H9 (cell line): ENCODE results near the gene CXorf66. TPM values are rescaled to one million over a fixed set of nuclear protein-coding genes. Genes with fewer than 3 reads are reported as not detected.

Experiments
- DNase-seq: peaks from one replicate; pipeline ENCODE4 v3.0.0-alpha.2; 2017
- H2AFZ ChIP-seq: one replicate; pipeline ENCODE4 v1.6.1; 2013; ENCODE audit warnings: mild to moderate bottlenecking, low read length, control low read depth, moderate library complexity
- H2AK5ac ChIP-seq: 2 replicates; pipeline ENCODE4 v1.6.1; 2013; ENCODE audit warnings: low read length, control low read depth, mixed read lengths; ENCODE audit not compliant: insufficient read length
- H2BK120ac ChIP-seq: one replicate; pipeline ENCODE4 v1.6.1; 2013; ENCODE audit warnings: low read depth, mild to moderate bottlenecking, low read length, control low read depth, inconsistent platforms; ENCODE audit not compliant: poor library complexity, severe bottlenecking
- H2BK12ac ChIP-seq: 2 replicates; pipeline ENCODE4 v1.6.1; 2013; ENCODE audit warnings: low read length, control low read depth, mixed read lengths, low read depth; ENCODE audit not compliant: insufficient read length
- H2BK15ac ChIP-seq: 2 replicates; pipeline ENCODE4 v1.6.1; 2013; ENCODE audit warnings: low read depth, low read length, control low read depth
- H2BK20ac ChIP-seq: one replicate; pipeline ENCODE4 v1.6.1; 2013; ENCODE audit warnings: low read depth, mild to moderate bottlenecking, low read length, control low read depth, inconsistent platforms; ENCODE audit not compliant: poor library complexity, severe bottlenecking
- H2BK5ac ChIP-seq: 2 replicates; pipeline ENCODE4 v1.6.1; 2013; ENCODE audit warnings: low read length, control low read depth, mixed read lengths; ENCODE audit not compliant: insufficient read length
- H3K14ac ChIP-seq: 2 replicates; pipeline ENCODE4 v1.6.1; 2013; ENCODE audit warnings: low read length, control low read depth; ENCODE audit not compliant: insufficient read depth
- H3K18ac ChIP-seq: 2 replicates; pipeline ENCODE4 v1.6.1; 2013; ENCODE audit warnings: low read depth, mild to moderate bottlenecking, mixed read lengths, low read length, control low read depth; ENCODE audit not compliant: insufficient read length
- H3K23ac ChIP-seq: 2 replicates; pipeline ENCODE4 v1.6.1; 2013; ENCODE audit warnings: low read length, control low read depth, mixed read lengths, low read depth; ENCODE audit not compliant: insufficient read length
- H3K23me2 ChIP-seq: 2 replicates; pipeline ENCODE4 v1.6.1; 2013; ENCODE audit warnings: low read depth, mild to moderate bottlenecking, mixed read lengths, low read length, control low read depth; ENCODE audit not compliant: insufficient read length, poor library complexity, severe bottlenecking
- H3K27ac ChIP-seq: 2 replicates; pipeline ENCODE4 v1.5.1; 2013; ENCODE audit warnings: low read length, control low read depth, mixed read lengths, low read depth; ENCODE audit not compliant: insufficient read length
- H3K27me3 ChIP-seq: 2 replicates; pipeline ENCODE4 v1.6.1; 2013; ENCODE audit warnings: low read length, control low read depth, inconsistent platforms; ENCODE audit not compliant: insufficient read depth
- H3K4ac ChIP-seq: 2 replicates; pipeline ENCODE4 v1.6.1; 2013; ENCODE audit warnings: low read depth, mild to moderate bottlenecking, control low read depth, inconsistent platforms, low read length, moderate library complexity
- H3K4me1 ChIP-seq: 2 replicates; pipeline ENCODE4 v1.6.1; 2013; ENCODE audit warnings: low read length, control low read depth, inconsistent platforms; ENCODE audit not compliant: insufficient read depth
- H3K4me2 ChIP-seq: 2 replicates; pipeline ENCODE4 v1.6.1; 2013; ENCODE audit warnings: low read length, control low read depth, mixed read lengths; ENCODE audit not compliant: insufficient read length, insufficient read depth
- H3K56ac ChIP-seq: 2 replicates; pipeline ENCODE4 v1.6.1; 2013; ENCODE audit warnings: low read depth, mild to moderate bottlenecking, mixed read lengths, low read length, control low read depth; ENCODE audit not compliant: insufficient read length
- H3K79me1 ChIP-seq: 2 replicates; pipeline ENCODE4 v1.6.1; 2013; ENCODE audit warnings: low read depth, mild to moderate bottlenecking, moderate library complexity, low read length, control low read depth, inconsistent platforms; ENCODE audit not compliant: insufficient read depth, poor library complexity, severe bottlenecking
- H3K79me2 ChIP-seq: 2 replicates; pipeline ENCODE4 v1.6.1; 2013; ENCODE audit warnings: low read length, control low read depth, inconsistent platforms; ENCODE audit not compliant: insufficient read depth
- H3K9ac ChIP-seq: 2 replicates; pipeline ENCODE4 v1.6.1; 2013; ENCODE audit warnings: low read length, control low read depth, mixed read lengths; ENCODE audit not compliant: insufficient read length; ENCODE audit errors: extremely low read depth
- H3K9me3 ChIP-seq: one replicate; pipeline ENCODE4 v1.6.1; 2013; ENCODE audit warnings: low read depth, low read length, inconsistent platforms; ENCODE audit not compliant: control insufficient read depth
- H3T11ph ChIP-seq: one replicate; pipeline ENCODE4 v1.6.1; 2013; ENCODE audit warnings: mild to moderate bottlenecking, low read length, control low read depth, inconsistent platforms
- H4K20me1 ChIP-seq: one replicate; pipeline ENCODE4 v1.6.1; 2013; ENCODE audit not compliant: control insufficient read depth, insufficient read length, insufficient read depth
- H4K5ac ChIP-seq: 2 replicates; pipeline ENCODE4 v1.6.1; 2013; ENCODE audit warnings: low read depth, mild to moderate bottlenecking, mixed read lengths, low read length, control low read depth; ENCODE audit not compliant: insufficient read length
- H4K8ac ChIP-seq: replicated peaks from 2 replicates; pipeline ENCODE4 v1.6.1; 2013; ENCODE audit warnings: low read length, control low read depth, mixed read lengths, low read depth; ENCODE audit not compliant: insufficient read length
- H4K91ac ChIP-seq: 2 replicates; pipeline ENCODE4 v1.6.1; 2013; ENCODE audit warnings: low read depth, mild to moderate bottlenecking, moderate library complexity, mixed read lengths, low read length, control low read depth; ENCODE audit not compliant: insufficient read length
- H3K27ac Mint-ChIP-seq, 3 experiments: 2 replicates in 2 of 3; 3 replicates in 1 of 3; pipeline ENCODE4 v1.8.0; 2020 to 2021; ENCODE audit warnings: mixed read lengths in 3 of 3, mild to moderate bottlenecking in 1 of 3, moderate library complexity in 1 of 3
- H3K27me3 Mint-ChIP-seq: 2 replicates; pipeline ENCODE4 v1.8.0; 2021; ENCODE audit warnings: low read depth, mild to moderate bottlenecking, moderate library complexity, mixed read lengths
- H3K36me3 Mint-ChIP-seq, 3 experiments: 2 replicates in 2 of 3; 3 replicates in 1 of 3; pipeline ENCODE4 v1.8.0; 2020 to 2021; ENCODE audit warnings: low read depth in 3 of 3, mixed read lengths in 3 of 3; ENCODE audit not compliant: insufficient read depth in 1 of 3
- H3K4me1 Mint-ChIP-seq, 2 experiments: 2 replicates each; pipeline ENCODE4 v1.8.0; 2020; ENCODE audit warnings: mixed read lengths in 2 of 2
- H3K4me3 Mint-ChIP-seq, 2 experiments: 2 replicates in 1 of 2; 3 replicates in 1 of 2; pipeline ENCODE4 v1.8.0; 2020 to 2021; ENCODE audit warnings: mild to moderate bottlenecking in 2 of 2, mixed read lengths in 2 of 2, moderate library complexity in 1 of 2
- H3K9me3 Mint-ChIP-seq, 2 experiments: 2 replicates in 1 of 2; 3 replicates in 1 of 2; pipeline ENCODE4 v1.8.0; 2020; ENCODE audit warnings: mild to moderate bottlenecking in 2 of 2, mixed read lengths in 2 of 2, moderate library complexity in 1 of 2
- WGBS: extraction: QIAGEN DNeasy Blood & Tissue Kit; methylation state at CpG from one replicate; pipeline ENCODE4 v1.1.7; 2013; ENCODE audit warnings: missing lambda C conversion rate, low lambda C conversion rate, mixed read lengths; ENCODE audit not compliant: insufficient read length; ENCODE audit errors: extremely low coverage; 5-methylcytosine and 5-hydroxymethylcytosine counted together
- total RNA-seq: library from RNA; stranded (reverse); gene quantifications from 2 replicates; pipeline ENCODE4 v1.2.1, GENCODE V29; 2021
- TF ChIP-seq, protein P1 (sequence below): fragments of 200-600 bp; sonication (generic); conservative IDR thresholded peaks from 3 replicates; pipeline ENCODE4 v1.8.0; 2021; ENCODE audit warnings: antibody characterized with exemption, mild to moderate bottlenecking

Gene CXorf66
- total RNA-seq, 1 experiment from 2014 or later = not detected

GRCh38 chrX:139967300-139967699, 2.0 kb upstream of the CXorf66 start:
- no peaks in the 10 kb centered on the region for H3K79me1 ChIP-seq
- H3K27ac ChIP-seq = no peak overlapping the region
- H3K56ac ChIP-seq = no peak overlapping the region
- H3K9ac ChIP-seq = no peak overlapping the region
- no peaks in the 10 kb centered on the region for H3K27me3 ChIP-seq
- no peak overlapping the region for H2BK15ac ChIP-seq
- H4K8ac ChIP-seq = no peak overlapping the region
- Mint-ChIP-seq H3K27ac (no peak overlapping the region), H3K4me1 (peaks cover 3 to 8% of the 10 kb centered on the region in 2 experiments; a peak in 2 of 4 replicates), H3K36me3 (no peaks in the 10 kb centered on the region; a peak in 1 of 7 replicates), H3K27me3 (peaks cover 5% of the 10 kb centered on the region; the same call in 1 of the 2 replicates), H3K4me3 (no peak overlapping the region), H3K9me3 (peaks cover 9 to 31% of the 10 kb centered on the region in 2 experiments)
- no peak overlapping the region for H3K23ac ChIP-seq
- H3K18ac ChIP-seq = no peak overlapping the region
- TF ChIP-seq, protein P1, sequence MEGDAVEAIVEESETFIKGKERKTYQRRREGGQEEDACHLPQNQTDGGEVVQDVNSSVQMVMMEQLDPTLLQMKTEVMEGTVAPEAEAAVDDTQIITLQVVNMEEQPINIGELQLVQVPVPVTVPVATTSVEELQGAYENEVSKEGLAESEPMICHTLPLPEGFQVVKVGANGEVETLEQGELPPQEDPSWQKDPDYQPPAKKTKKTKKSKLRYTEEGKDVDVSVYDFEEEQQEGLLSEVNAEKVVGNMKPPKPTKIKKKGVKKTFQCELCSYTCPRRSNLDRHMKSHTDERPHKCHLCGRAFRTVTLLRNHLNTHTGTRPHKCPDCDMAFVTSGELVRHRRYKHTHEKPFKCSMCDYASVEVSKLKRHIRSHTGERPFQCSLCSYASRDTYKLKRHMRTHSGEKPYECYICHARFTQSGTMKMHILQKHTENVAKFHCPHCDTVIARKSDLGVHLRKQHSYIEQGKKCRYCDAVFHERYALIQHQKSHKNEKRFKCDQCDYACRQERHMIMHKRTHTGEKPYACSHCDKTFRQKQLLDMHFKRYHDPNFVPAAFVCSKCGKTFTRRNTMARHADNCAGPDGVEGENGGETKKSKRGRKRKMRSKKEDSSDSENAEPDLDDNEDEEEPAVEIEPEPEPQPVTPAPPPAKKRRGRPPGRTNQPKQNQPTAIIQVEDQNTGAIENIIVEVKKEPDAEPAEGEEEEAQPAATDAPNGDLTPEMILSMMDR = peak; percentile 62
- no peaks in the 10 kb centered on the region for H3K9me3 ChIP-seq
- peak overlapping the region; percentile 70 for H2AFZ ChIP-seq
- no peak overlapping the region for H2BK5ac ChIP-seq
- H3K4ac ChIP-seq = no peak overlapping the region
- H2AK5ac ChIP-seq = no peak overlapping the region
- no peak overlapping the region for H2BK20ac ChIP-seq
- H3K4me2 ChIP-seq = no peak overlapping the region
- H4K5ac ChIP-seq = no peak overlapping the region
- H3K79me2 ChIP-seq = no peaks in the 10 kb centered on the region
- WGBS = no CpG with 5 or more reads among the region's 4 CpGs
- no peak overlapping the region for H2BK120ac ChIP-seq
- no peaks in the 10 kb centered on the region; the same call in 1 of the 2 replicates for H3K4me1 ChIP-seq
- no peak overlapping the region for H2BK12ac ChIP-seq
- H4K91ac ChIP-seq = no peak overlapping the region
- no peak for DNase-seq
- H3T11ph ChIP-seq = no peak overlapping the region
- no peaks in the 10 kb centered on the region for H4K20me1 ChIP-seq
- no peaks in the 10 kb centered on the region for H3K23me2 ChIP-seq
- H3K14ac ChIP-seq = no peak overlapping the region
